Loucy (cell line): ENCODE data around the gene SLC8B1.

Experiments used
- H2AFZ ChIP-seq: fragments of 200-600 bp; sonication (generic); 2 replicates; pipeline ENCODE4 v1.6.0; 2016; ENCODE audit warnings: antibody characterized with exemption, mild to moderate bottlenecking, low read length, moderate library complexity
- H3F3A ChIP-seq: fragments of 200-600 bp; 2 replicates; pipeline ENCODE4 v1.6.0; 2016; ENCODE audit warnings: antibody characterized with exemption, low read depth, mild to moderate bottlenecking
- H3K27me3 ChIP-seq: fragments of 200-600 bp; sonication (generic); 2 replicates; pipeline ENCODE4 v1.6.1; 2014; ENCODE audit warnings: low read length, mild to moderate bottlenecking; ENCODE audit not compliant: insufficient read depth, poor library complexity, severe bottlenecking
- H3K36me3 ChIP-seq: fragments of 200-600 bp; sonication (generic); 2 replicates; pipeline ENCODE4 v1.6.1; 2016; ENCODE audit warnings: low read length; ENCODE audit not compliant: insufficient read depth
- H3K4me1 ChIP-seq: fragments of 200-600 bp; sonication (generic); 2 replicates; pipeline ENCODE4 v1.5.1; 2014; ENCODE audit warnings: low read length, mild to moderate bottlenecking; ENCODE audit not compliant: insufficient read depth, poor library complexity, severe bottlenecking
- H3K4me2 ChIP-seq: fragments of 200-600 bp; sonication (generic); 2 replicates; pipeline ENCODE4 v1.6.0; 2014; ENCODE audit warnings: antibody characterized with exemption, low read length, low read depth, mild to moderate bottlenecking; ENCODE audit not compliant: poor library complexity, severe bottlenecking
- H3K4me3 ChIP-seq: fragments of 200-600 bp; sonication (generic); 2 replicates; pipeline ENCODE4 v1.5.1; 2014; ENCODE audit warnings: low read length, mild to moderate bottlenecking, mixed read lengths; ENCODE audit not compliant: poor library complexity, severe bottlenecking
- H3K79me2 ChIP-seq: fragments of 200-600 bp; sonication (generic); 2 replicates; pipeline ENCODE4 v1.6.1; 2014; ENCODE audit warnings: low read length; ENCODE audit not compliant: insufficient read depth
- H3K9ac ChIP-seq: fragments of 200-600 bp; sonication (generic); 2 replicates; pipeline ENCODE4 v1.6.0; 2014; ENCODE audit warnings: mild to moderate bottlenecking, low read depth, low read length, moderate library complexity; ENCODE audit not compliant: poor library complexity, severe bottlenecking
- H3K9me2 ChIP-seq: fragments of 200-600 bp; sonication (generic); replicated peaks from 2 replicates; pipeline ENCODE4 v1.6.1; 2016; ENCODE audit warnings: low read depth, low read length, mixed read lengths
- H3K9me3 ChIP-seq: fragments of 200-600 bp; sonication (generic); 2 replicates; pipeline ENCODE4 v1.6.1; 2014; ENCODE audit warnings: mild to moderate bottlenecking, antibody characterized with exemption, low read length, low read depth; ENCODE audit not compliant: insufficient read depth
- H4K20me1 ChIP-seq: fragments of 200-600 bp; sonication (generic); 2 replicates; pipeline ENCODE4 v1.6.0; 2014; ENCODE audit warnings: antibody characterized with exemption, low read length, mild to moderate bottlenecking; ENCODE audit not compliant: insufficient read depth, poor library complexity, severe bottlenecking
- CTCF ChIP-seq: fragments of 200-600 bp; sonication (generic); conservative IDR thresholded peaks from 2 replicates; pipeline ENCODE4 v1.5.1; 2014; ENCODE audit warnings: mild to moderate bottlenecking, antibody characterized with exemption, low read length
- EZH2phosphoT487 ChIP-seq: fragments of 200-600 bp; IDR thresholded peaks from 2 replicates; pipeline ENCODE4 v1.6.1; 2018; ENCODE audit warnings: antibody characterized with exemption, mild to moderate bottlenecking, moderate library complexity, borderline replicate concordance

The SLC8B1 gene

GRCh38 chr12:113361574-113362370 is 26.9 kb upstream of the SLC8B1 start:
- no peaks in the 10 kb centered on the region for H3K79me2 ChIP-seq
- H3K4me2 ChIP-seq: no peak overlapping the region
- no peaks in the 10 kb centered on the region for H4K20me1 ChIP-seq
- no peaks in the 10 kb centered on the region for H3K36me3 ChIP-seq
- H2AFZ ChIP-seq: no peak overlapping the region
- H3K9me2 ChIP-seq: no peaks in the 10 kb centered on the region
- peaks cover 7% of the 10 kb centered on the region for H3K4me1 ChIP-seq
- H3K9me3 ChIP-seq: no peaks in the 10 kb centered on the region
- TF ChIP-seq CTCF (no peak), EZH2phosphoT487 (no peak)
- no peaks in the 10 kb centered on the region; the same call in 1 of the 2 replicates for H3F3A ChIP-seq
- no peak overlapping the region for H3K4me3 ChIP-seq
- H3K27me3 ChIP-seq: no peaks in the 10 kb centered on the region
- no peak overlapping the region for H3K9ac ChIP-seq

GRCh38 chr12:113359939-113360748 is 25.2 kb upstream of the SLC8B1 start:
- Histone ChIP-seq H3K79me2 (no peaks in the 10 kb centered on the region), H3K36me3 (no peaks in the 10 kb centered on the region), H3K9me2 (no peaks in the 10 kb centered on the region), H3F3A (no peaks in the 10 kb centered on the region; the same call in 1 of the 2 replicates), H3K9me3 (no peaks in the 10 kb centered on the region), H2AFZ (no peak overlapping the region), H3K4me3 (peak overlapping the region; percentile 76), H3K9ac (no peak overlapping the region), H4K20me1 (no peaks in the 10 kb centered on the region), H3K27me3 (no peaks in the 10 kb centered on the region), H3K4me1 (peaks cover 7% of the 10 kb centered on the region), H3K4me2 (peak overlapping the region; percentile 76)
- TF ChIP-seq EZH2phosphoT487: no peak
- 0 out of 2 replicates have a peak, but pooled peaks have one; percentile 12 for TF ChIP-seq CTCF

GRCh38 chr12:113359133-113359938 is 24.4 kb upstream of the SLC8B1 start:
- Histone ChIP-seq H2AFZ (0 out of 2 replicates have a peak overlapping the region, but pooled peaks have one; percentile 53), H3F3A (no peaks in the 10 kb centered on the region; the same call in 1 of the 2 replicates), H4K20me1 (no peaks in the 10 kb centered on the region), H3K27me3 (no peaks in the 10 kb centered on the region), H3K9ac (peak overlapping the region; percentile 41), H3K4me1 (peaks cover 7% of the 10 kb centered on the region), H3K36me3 (no peaks in the 10 kb centered on the region), H3K79me2 (no peaks in the 10 kb centered on the region), H3K4me2 (peak overlapping the region; percentile 76), H3K9me2 (no peaks in the 10 kb centered on the region), H3K4me3 (peak overlapping the region; percentile 76), H3K9me3 (no peaks in the 10 kb centered on the region)
- no peak for TF ChIP-seq CTCF
